ENCODE results near the gene CSNK1D. TPM values are rescaled to one million over a fixed set of nuclear protein-coding genes. Genes with fewer than 3 reads are reported as not detected.
A peak's percentile ranks its signal among the peaks of the same experiment; 100 is the strongest.
"Not testable (repeated sequence)": the region's sequence is repeated elsewhere in the genome, so short reads cannot be mapped to it uniquely, and the experiment has no call there.

The CSNK1D gene
- polyA plus RNA-seq, 6 donors from 2014 or later, result 27.7 to 78.6 (median 63.4) TPM

DNA sequence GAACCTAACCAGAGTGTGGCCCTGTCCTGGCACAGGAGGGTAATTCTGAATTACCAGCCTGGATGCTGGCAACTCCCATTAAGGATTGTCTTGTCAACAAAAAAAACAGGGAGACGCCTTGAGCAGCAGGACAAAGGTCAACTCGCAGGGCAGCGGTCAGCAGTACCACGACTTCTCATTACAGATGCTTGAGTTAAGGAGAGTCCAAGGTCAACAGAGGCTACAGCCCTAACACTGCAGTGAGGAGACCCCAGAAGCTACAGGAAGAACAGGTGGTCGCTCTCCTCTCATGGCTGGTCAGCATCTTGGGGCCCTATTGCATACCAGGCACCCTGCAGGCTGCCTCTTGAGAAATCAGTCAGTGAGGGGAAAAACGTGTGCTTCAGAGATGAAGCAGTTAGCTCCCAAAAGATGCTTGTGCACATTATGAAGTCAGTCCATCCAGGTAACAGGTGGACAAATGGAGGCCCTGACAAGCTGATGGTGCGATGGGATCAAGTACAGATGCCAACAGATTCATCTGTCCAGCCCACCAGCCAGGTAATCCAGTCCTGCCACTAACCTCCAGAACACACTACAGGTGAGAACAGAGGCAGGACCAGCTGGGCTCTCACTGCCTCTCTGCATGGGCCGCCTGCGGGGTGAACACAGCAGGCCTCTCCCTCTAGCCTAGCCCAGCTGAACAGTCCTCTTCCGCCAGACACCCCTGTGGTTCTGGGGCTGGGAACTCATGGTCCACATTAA is 4.2 kb downstream of the CSNK1D start:
- ATAC-seq (ENCODE audit: low read depth in 2 of 2) (no peak), DNase-seq (no peak)
- H3K4me1 Mint-ChIP-seq, result peaks cover 36 to 71% (median 68%) of the 10 kb centered on the region in 3 donors
- no peaks in the 10 kb centered on the region for H3K27me3 Mint-ChIP-seq
- H3K36me3 Mint-ChIP-seq, result peaks cover 0 to 6% of the 10 kb centered on the region in 2 donors
- H3K4me3 Mint-ChIP-seq, result peak overlapping the region in 5 of 8 donors; percentile 12 to 79 (median 26)
- H3K9me3 Mint-ChIP-seq, result no peaks in the 10 kb centered on the region
- peak overlapping the region in 4 of 6 donors; percentile 59 to 80 (median 68) for H3K27ac Mint-ChIP-seq

GRCh38 chr17:82267575-82268379 is 5.7 kb downstream of the CSNK1D start:
- no peak for ATAC-seq (ENCODE audit: low read depth in 2 of 2)
- peaks cover 0 to 6% of the 10 kb centered on the region in 2 donors for H3K36me3 Mint-ChIP-seq
- no peaks in the 10 kb centered on the region for H3K27me3 Mint-ChIP-seq
- H3K27ac Mint-ChIP-seq, result peak overlapping the region in 1 of 6 donors; percentile 87
- no peaks in the 10 kb centered on the region for H3K9me3 Mint-ChIP-seq
- H3K4me1 Mint-ChIP-seq, result peaks cover 36 to 71% (median 68%) of the 10 kb centered on the region in 3 donors
- no peak for DNase-seq
- peak overlapping the region in 3 of 8 donors; percentile 56 to 79 (median 71) for H3K4me3 Mint-ChIP-seq

DNA sequence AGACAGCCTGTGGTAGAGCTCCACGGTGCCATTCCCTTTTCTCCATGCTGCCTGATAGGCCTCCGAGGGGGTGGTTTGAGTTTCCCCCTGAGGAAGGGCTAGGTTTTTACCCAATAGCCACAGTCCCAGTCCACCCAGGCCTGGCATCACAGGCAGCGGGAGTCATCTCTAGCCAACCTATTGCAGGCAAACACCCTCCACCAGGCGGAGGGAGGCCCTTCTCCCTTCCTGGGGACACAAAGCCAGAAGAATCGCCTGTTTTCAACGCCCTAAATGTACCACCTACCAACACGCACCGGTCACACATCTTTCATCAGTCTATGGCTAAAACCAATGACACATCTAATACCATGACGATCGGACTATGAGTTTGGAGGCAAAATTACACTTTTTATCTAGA is 7.4 kb downstream of the CSNK1D start:
- peaks cover 29 to 62% (median 59%) of the 10 kb centered on the region in 3 donors for H3K4me1 Mint-ChIP-seq
- H3K27me3 Mint-ChIP-seq, result no peaks in the 10 kb centered on the region
- peak overlapping the region in 2 of 8 donors; percentile 7 to 56 for H3K4me3 Mint-ChIP-seq
- DNase-seq (no peak), ATAC-seq (ENCODE audit: low read depth in 2 of 2) (no peak)
- H3K27ac Mint-ChIP-seq, result peak overlapping the region in 2 of 6 donors; percentile 41 to 56
- peaks cover under 1 to 3% of the 10 kb centered on the region in 2 donors for H3K36me3 Mint-ChIP-seq
- no peaks in the 10 kb centered on the region for H3K9me3 Mint-ChIP-seq

DNA sequence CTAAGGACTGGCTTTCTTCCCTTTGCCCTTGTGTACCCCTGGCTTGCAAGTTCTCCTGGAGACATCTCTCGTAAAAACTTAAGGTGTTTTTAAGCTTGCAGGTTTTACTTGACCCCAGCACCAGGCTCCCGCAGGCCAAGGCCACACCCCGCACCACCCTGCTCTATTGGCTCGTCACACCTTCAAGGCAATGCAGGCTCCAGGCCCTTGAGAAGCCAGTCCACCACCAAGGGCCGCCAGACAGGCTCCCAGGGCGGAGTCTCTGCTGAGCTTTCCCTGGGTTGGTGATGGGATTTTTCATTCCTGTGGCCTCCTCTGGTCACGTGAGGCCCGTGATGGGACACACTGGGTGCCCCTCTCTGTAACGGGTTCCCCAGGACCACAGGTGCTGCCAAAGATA is 9.9 kb downstream of the CSNK1D start:
- Mint-ChIP-seq H3K4me3 (no peak overlapping the region), H3K4me1 (peaks cover 30 to 54% (median 39%) of the 10 kb centered on the region in 3 donors), H3K9me3 (no peaks in the 10 kb centered on the region), H3K27me3 (no peaks in the 10 kb centered on the region), H3K36me3 (peaks cover 13 to 25% of the 10 kb centered on the region in 2 donors), H3K27ac (no peak overlapping the region)
- DNase-seq (no peak), ATAC-seq (ENCODE audit: low read depth in 2 of 2) (no peak)

- Mint-ChIP-seq H3K4me3 (no peak overlapping the region), H3K9me3 (no peaks in the 10 kb centered on the region), H3K36me3 (peaks cover 17 to 29% of the 10 kb centered on the region in 2 donors), H3K4me1 (peaks cover 27 to 48% (median 27%) of the 10 kb centered on the region in 3 donors), H3K27me3 (no peaks in the 10 kb centered on the region), H3K27ac (peak overlapping the region in 1 of 6 donors; percentile 7)
- DNase-seq (no peak), ATAC-seq (ENCODE audit: low read depth in 2 of 2) (no peak)
These were observed 11.2 kb downstream of the CSNK1D start for GRCh38 chr17:82262344-82262743.

DNA sequence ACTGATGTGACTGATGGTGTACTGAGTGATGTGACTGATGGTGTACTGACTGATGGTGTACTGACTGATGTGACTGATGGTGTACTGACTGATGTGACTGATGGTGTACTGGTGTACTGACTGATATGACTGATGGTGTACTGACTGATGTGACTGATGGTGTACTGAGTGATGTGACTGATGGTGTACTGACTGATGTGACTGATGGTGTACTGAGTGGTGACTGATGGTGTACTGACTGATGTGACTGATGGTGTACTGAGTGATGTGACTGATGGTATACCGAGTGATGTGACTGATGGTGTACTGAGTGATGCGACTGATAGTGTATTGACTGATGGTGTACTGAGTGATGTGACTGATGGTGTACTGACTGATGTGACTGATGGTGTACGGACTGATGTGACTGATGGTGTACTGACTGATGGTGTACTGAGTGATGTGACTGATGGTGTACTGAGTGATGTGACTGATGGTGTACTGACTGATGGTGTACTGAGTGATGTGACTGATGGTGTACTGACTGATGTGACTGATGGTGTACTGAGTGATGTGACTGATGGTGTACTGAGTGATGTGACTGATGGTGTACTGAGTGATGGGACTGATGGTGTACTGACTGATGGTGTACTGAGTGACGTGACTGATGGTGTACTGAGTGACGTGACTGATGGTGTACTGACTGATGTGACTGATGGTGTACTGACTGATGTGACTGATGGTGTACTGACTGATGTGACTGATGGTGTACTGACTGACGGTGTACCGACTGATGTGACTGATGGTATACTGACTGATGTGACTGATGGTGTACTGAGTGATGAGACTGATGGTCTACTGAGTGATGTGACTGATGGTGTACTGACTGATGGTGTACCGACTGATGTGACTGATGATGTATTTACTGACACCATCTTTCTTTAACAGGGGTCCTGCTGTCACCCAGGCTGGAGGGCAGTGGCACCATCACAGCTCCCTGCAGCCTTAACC is 13.2 kb downstream of the CSNK1D start:
- Mint-ChIP-seq H3K27ac (peak overlapping the region in 1 of 6 donors; percentile 74), H3K4me1 (peaks cover 13 to 36% (median 19%) of the 10 kb centered on the region in 3 donors), H3K36me3 (peaks cover 22 to 31% of the 10 kb centered on the region in 2 donors)
- ATAC-seq (ENCODE audit: low read depth in 2 of 2); H3K4me3 Mint-ChIP-seq; H3K27me3 Mint-ChIP-seq; H3K9me3 Mint-ChIP-seq; DNase-seq: not testable (repeated sequence)

DNA sequence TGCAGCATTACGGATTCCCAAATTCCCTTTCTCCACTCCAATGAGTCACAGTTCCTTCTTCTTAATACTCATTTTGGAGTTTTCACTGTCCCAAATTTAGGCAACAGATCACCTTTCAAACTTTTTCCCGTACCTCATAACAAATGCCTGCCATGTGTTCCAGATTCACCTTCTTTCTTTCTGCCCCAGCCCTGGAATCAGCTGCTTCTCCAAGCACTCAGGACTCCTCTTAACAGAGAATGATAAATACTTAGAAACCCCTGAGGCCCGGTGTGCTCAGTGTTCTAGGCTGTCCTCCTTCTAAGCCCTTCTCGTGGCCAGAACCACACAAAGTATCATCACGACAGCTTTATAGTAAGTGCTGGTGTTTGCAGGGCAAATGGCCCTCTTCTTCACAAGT is 14.9 kb downstream of the CSNK1D start:
- Mint-ChIP-seq H3K27ac (peak overlapping the region in 4 of 6 donors; percentile 18 to 70 (median 56)), H3K27me3 (no peaks in the 10 kb centered on the region), H3K9me3 (no peaks in the 10 kb centered on the region), H3K4me1 (peaks cover 13 to 32% (median 19%) of the 10 kb centered on the region in 3 donors), H3K4me3 (no peak overlapping the region), H3K36me3 (peaks cover 22 to 31% of the 10 kb centered on the region in 2 donors)
- no peak for DNase-seq
- no peak for ATAC-seq (ENCODE audit: low read depth in 2 of 2)

DNA sequence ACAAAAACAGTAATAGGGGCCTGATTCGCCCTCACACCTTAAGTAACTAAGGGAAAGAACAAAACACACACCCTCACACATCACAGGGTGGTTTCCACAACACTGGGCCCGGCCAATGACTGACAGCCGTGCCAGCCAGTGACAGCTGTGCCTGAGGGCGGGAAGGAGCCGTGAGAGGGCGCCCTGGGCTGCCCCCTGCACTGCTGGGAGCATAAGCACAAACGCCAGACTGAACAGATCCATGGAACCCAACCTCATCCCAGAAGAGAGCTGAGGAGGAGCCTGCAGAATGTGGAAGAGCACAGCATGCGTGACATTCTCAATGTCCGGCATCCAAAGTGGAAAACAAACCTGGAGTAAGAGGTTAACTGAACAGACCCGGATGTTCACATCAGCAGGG is 16.0 kb downstream of the CSNK1D start:
- Mint-ChIP-seq H3K27me3 (no peaks in the 10 kb centered on the region), H3K36me3 (peaks cover 22 to 31% of the 10 kb centered on the region in 2 donors), H3K9me3 (no peaks in the 10 kb centered on the region), H3K27ac (peak overlapping the region in 2 of 6 donors; percentile 82 to 94), H3K4me3 (peak overlapping the region in 2 of 8 donors; percentile 41 to 51), H3K4me1 (peaks cover 10 to 32% (median 19%) of the 10 kb centered on the region in 3 donors)
- no peak for DNase-seq
- peak; percentile 80 to 86 for ATAC-seq (ENCODE audit: low read depth in 2 of 2)

DNA sequence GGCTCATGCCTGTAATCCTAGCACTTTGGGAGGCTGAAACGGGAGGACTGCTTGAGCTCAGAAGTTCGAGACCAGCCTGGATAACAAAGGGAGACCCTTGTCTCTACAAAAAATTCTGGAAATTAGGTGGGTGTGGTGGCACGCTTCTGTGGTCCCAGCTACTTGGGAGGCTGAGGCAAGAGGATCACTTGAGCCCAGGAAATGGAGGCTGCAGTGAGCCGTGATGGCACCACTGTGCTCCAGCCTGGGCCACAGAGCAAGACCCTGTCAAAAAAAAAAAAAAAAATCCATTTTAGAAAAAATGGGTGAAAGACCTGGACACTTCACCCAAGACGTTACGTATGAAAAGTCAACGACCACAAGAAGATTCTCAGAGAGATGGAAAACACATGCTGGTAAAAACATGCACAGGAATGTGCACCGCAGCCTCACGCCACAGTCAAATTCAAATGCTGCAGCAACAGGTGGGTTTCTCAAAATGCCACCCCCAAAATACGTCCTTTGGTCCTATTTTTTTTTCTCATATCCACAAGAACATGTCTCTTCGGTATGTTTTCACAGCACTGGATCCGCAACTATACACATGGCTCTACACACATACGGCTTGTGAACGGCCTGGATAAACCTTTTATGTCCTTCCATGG is 17.1 kb downstream of the CSNK1D start:
- ATAC-seq (ENCODE audit: low read depth in 2 of 2) (no peak), DNase-seq (no peak)
- Mint-ChIP-seq H3K36me3 (peaks cover 21 to 31% of the 10 kb centered on the region in 2 donors), H3K9me3 (no peaks in the 10 kb centered on the region), H3K4me3 (no peak overlapping the region), H3K4me1 (peaks cover 7 to 27% (median 19%) of the 10 kb centered on the region in 3 donors), H3K27ac (peak overlapping the region in 4 of 6 donors; percentile 24 to 82 (median 62)), H3K27me3 (no peaks in the 10 kb centered on the region)

- H3K9me3 Mint-ChIP-seq, result no peaks in the 10 kb centered on the region
- peak overlapping the region in 2 of 6 donors; percentile 56 to 60 for H3K27ac Mint-ChIP-seq
- DNase-seq, result no peak
- H3K4me1 Mint-ChIP-seq, result peaks cover 1 to 18% (median 11%) of the 10 kb centered on the region in 3 donors
- no peak for ATAC-seq (ENCODE audit: low read depth in 2 of 2)
- no peaks in the 10 kb centered on the region for H3K27me3 Mint-ChIP-seq
- H3K36me3 Mint-ChIP-seq, result peaks cover 12 to 30% of the 10 kb centered on the region in 2 donors
- no peak overlapping the region for H3K4me3 Mint-ChIP-seq
These were observed 18.0 kb downstream of the CSNK1D start for GRCh38 chr17:82255402-82255972.

DNA sequence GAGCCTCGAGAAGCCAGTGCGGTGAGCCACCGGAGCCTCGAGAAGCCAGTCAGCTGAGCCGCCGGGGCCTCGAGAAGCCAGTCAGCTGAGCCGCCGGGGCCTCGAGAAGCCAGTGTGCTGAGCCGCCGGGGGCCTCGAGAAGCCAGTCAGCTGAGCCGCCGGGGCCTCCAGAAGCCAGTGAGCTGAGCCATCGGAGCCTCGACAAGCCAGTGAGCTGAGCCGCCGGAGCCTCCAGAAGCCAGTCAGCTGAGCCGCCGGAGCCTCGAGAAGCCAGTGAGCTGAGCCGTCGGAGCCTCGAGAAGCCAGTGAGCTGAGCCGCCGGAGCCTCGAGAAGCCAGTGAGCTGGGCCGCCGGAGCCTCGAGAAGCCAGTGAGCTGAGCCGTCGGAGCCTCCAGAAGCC is 18.8 kb downstream of the CSNK1D start:
- ATAC-seq (ENCODE audit: low read depth in 2 of 2); DNase-seq; H3K27ac Mint-ChIP-seq; H3K4me3 Mint-ChIP-seq; H3K27me3 Mint-ChIP-seq; H3K9me3 Mint-ChIP-seq: not testable (repeated sequence)
- Mint-ChIP-seq H3K4me1 (peaks cover 1 to 11% (median 5%) of the 10 kb centered on the region in 3 donors), H3K36me3 (peaks cover 12 to 23% of the 10 kb centered on the region in 2 donors)

GRCh38 chr17:82254096-82254495 is 19.4 kb downstream of the CSNK1D start:
- not testable (repeated sequence) for H3K9me3 Mint-ChIP-seq; ATAC-seq (ENCODE audit: low read depth in 2 of 2); H3K27ac Mint-ChIP-seq; DNase-seq; H3K27me3 Mint-ChIP-seq; H3K4me3 Mint-ChIP-seq
- Mint-ChIP-seq H3K36me3 (peaks cover 12 to 17% of the 10 kb centered on the region in 2 donors), H3K4me1 (peaks cover 1 to 11% (median 5%) of the 10 kb centered on the region in 3 donors)

Measured in naive B cell (primary cell).